ENCODE data around the gene NR2C2AP. TPM values are rescaled to one million over a fixed set of nuclear protein-coding genes. Genes with fewer than 3 reads are reported as not detected.

NR2C2AP gene
- total RNA-seq, 1 experiment from 2014 or later: 31.7 TPM

DNA sequence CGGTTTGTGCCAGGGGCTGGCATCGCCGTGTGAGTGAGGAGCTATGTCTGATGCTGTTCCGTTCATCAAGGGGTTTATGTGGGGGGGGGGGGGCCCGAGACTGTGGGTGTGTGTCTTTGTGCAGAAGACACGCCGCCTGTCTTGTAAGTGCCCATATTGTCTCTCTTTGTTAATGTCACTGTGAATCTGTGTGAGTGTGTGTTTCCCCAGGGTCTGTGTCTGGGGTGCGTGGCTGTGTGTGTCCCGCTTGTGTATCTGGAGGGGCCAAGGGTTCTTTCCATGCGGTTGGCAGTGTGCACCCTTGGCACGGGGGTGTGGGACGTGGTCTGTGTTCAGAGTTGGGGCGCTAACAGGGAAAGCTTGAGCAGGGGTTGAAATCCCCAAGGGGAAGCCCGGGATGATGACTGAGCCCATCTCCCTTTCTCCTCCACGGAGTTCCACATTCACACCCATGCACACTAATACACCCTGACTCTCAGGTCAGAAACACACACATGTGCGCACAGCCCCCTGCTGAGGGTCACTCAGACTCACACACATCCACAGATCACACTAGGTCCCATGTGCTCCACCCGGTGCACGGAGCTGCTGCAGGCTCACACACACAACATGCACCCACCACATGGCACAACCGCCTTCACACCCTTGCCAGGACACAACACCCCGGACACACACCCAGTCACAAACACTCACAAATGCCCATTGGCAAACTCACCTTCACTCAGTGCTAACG lies 10.4 kb upstream of the NR2C2AP start:
- TF ChIP-seq, protein P1, sequence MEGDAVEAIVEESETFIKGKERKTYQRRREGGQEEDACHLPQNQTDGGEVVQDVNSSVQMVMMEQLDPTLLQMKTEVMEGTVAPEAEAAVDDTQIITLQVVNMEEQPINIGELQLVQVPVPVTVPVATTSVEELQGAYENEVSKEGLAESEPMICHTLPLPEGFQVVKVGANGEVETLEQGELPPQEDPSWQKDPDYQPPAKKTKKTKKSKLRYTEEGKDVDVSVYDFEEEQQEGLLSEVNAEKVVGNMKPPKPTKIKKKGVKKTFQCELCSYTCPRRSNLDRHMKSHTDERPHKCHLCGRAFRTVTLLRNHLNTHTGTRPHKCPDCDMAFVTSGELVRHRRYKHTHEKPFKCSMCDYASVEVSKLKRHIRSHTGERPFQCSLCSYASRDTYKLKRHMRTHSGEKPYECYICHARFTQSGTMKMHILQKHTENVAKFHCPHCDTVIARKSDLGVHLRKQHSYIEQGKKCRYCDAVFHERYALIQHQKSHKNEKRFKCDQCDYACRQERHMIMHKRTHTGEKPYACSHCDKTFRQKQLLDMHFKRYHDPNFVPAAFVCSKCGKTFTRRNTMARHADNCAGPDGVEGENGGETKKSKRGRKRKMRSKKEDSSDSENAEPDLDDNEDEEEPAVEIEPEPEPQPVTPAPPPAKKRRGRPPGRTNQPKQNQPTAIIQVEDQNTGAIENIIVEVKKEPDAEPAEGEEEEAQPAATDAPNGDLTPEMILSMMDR (conservative IDR thresholded peaks at IDR 0.05): no peak
- H3K9ac ChIP-seq (ENCODE audit: extremely low read depth, insufficient read length, low read length): no peak overlapping the region

More for the DNA sequence above, 10.4 kb upstream of the NR2C2AP start:
- Mint-ChIP-seq H3K4me1 (peaks cover 6 to 27% of the 10 kb centered on the region in 2 experiments), H3K27me3 (ENCODE audit: low read depth) (peaks cover 92% of the 10 kb centered on the region), H3K36me3 (ENCODE audit: insufficient read depth in 1 of 3, low read depth in 3 of 3) (no peaks in the 10 kb centered on the region), H3K4me3 (peak overlapping the region in 1 of 2 experiments; percentile 57; a peak in 3 of 5 replicates), H3K27ac (no peak overlapping the region), H3K9me3 (peaks cover 0 to 4% of the 10 kb centered on the region in 2 experiments; a peak in 2 of 5 replicates)
- Histone ChIP-seq H4K8ac (replicated peaks; ENCODE audit: insufficient read length, low read depth, low read length) (no peak overlapping the region), H3K23ac (ENCODE audit: insufficient read length, low read depth, low read length) (no peak overlapping the region), H3T11ph (ENCODE audit: low read length) (no peak overlapping the region), H2BK5ac (ENCODE audit: insufficient read length, low read length) (no peak overlapping the region), H2AFZ (ENCODE audit: low read length) (no peak overlapping the region), H3K27me3 (ENCODE audit: insufficient read depth, low read length) (peaks cover 35% of the 10 kb centered on the region), H3K79me1 (ENCODE audit: insufficient read depth, low read depth, low read length, poor library complexity, severe bottlenecking) (no peaks in the 10 kb centered on the region), H2BK20ac (ENCODE audit: low read depth, low read length, poor library complexity, severe bottlenecking) (no peak overlapping the region), H4K20me1 (ENCODE audit: control insufficient read depth, insufficient read depth, insufficient read length) (no peaks in the 10 kb centered on the region), H3K4ac (ENCODE audit: low read depth, low read length) (no peak overlapping the region), H2BK15ac (ENCODE audit: low read depth, low read length) (no peak overlapping the region), H3K27ac (ENCODE audit: insufficient read length, low read depth, low read length) (no peak overlapping the region), H3K9me3 (ENCODE audit: control insufficient read depth, low read depth, low read length) (no peaks in the 10 kb centered on the region), H4K5ac (ENCODE audit: insufficient read length, low read depth, low read length) (no peak overlapping the region), H3K4me1 (ENCODE audit: insufficient read depth, low read length) (peaks cover 3% of the 10 kb centered on the region; the same call in 1 of the 2 replicates), H2BK12ac (ENCODE audit: insufficient read length, low read depth, low read length) (no peak overlapping the region), H4K91ac (ENCODE audit: insufficient read length, low read depth, low read length) (no peak overlapping the region), H3K4me2 (ENCODE audit: insufficient read depth, insufficient read length, low read length) (no peak overlapping the region), H3K79me2 (ENCODE audit: insufficient read depth, low read length) (no peaks in the 10 kb centered on the region), H3K14ac (ENCODE audit: insufficient read depth, low read length) (no peak overlapping the region), H2AK5ac (ENCODE audit: insufficient read length, low read length) (no peak overlapping the region), H2BK120ac (ENCODE audit: low read depth, low read length, poor library complexity, severe bottlenecking) (no peak overlapping the region), H3K18ac (ENCODE audit: insufficient read length, low read depth, low read length) (no peak overlapping the region), H3K56ac (ENCODE audit: insufficient read length, low read depth, low read length) (no peak overlapping the region), H3K23me2 (ENCODE audit: insufficient read length, low read depth, low read length, poor library complexity, severe bottlenecking) (peaks cover 11% of the 10 kb centered on the region)
- no peak for DNase-seq
- no CpG with 5 or more reads among the region's 21 CpGs for WGBS (ENCODE audit: extremely low coverage, insufficient read length, low lambda C conversion rate)
